Activated T-helper 9 cell treated with anti-CD3 and anti-CD28 coated beads, Interleukin-2, amount 50 U/mL, for 16 hours (primary cell): ENCODE data around the gene MPIG6B.

Experiments
- DNase-seq: peaks from one replicate; pipeline ENCODE4 v3.0.0-alpha.2; 2020; ENCODE audit warnings: low read depth

The MPIG6B gene

DNA sequence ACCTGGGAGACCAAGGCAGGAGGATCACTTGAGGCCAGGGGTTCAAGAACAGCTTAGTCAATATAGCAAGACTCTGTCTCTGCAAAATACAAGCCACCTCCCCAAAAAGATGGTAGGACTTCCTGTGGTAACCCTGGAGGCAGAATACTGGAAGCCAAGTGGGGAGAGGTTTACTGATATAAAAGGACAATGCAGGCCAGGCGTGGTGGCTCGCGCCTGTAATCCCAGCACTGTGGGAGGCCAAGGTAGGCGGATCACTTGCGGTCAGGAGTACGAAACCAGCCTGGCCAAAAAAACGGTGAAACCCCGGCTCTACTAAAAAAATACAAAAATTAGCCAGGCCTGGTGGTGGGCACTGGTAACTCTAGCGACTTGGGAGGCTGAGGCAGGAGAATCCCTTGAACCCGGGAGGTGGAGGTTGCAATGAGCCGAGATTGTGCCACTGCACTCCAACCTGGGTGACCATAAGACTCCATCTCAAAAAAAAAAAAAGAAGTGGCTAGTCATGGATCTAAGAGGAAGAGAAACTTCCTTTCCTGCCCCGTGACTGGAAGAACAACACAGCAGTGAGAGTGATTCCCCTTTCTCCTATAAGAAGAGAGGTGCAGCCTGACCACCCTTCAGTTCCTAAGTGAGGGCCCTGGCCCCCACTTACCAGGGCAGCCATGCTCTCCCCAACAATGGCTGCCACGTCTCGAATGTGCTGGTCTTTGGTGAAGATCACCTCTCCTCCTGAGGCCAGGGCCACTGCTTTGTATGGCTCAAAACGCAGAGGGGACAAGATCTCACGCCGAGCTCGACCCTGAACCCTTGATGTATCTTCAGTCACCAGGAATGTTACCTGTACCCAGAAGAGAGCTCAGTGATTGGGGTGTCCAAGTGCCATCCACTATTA, 45.4 kb downstream of the MPIG6B start:
- DNase-seq: no peak

DNA sequence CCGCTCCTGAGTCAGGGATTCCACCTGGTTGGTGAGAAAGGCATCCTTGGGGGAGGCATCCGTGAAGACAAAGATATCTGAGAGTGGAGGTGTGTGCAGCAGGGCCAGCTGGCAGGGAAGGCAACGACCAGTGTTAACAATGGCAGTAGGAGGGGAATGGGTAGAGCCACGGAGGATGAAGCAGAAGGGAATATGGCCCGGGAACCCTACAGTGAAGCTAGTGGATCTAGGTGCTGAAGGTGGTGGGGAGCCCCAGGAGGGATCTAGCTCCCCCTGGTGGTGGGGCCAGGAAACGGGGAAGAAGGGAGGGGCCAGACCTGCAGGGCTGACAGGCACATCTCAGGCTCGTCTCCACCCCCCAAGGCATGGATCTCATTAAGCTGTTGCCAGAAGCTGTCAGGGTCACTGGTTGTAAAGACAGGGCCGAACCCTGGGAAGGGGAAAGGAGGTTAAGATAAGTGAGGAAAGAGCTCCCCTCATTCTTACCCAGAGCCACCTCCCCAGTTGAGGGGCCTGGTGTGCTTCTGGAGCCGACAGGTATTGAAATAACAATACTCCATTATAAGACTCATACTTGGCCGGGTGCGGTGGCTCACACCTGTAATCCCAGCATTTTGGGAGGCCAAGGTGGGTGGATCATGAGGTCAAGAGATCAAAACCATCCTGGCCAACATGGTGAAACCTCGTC, 46.7 kb downstream of the MPIG6B start:
- DNase-seq: peak; percentile 69

DNA sequence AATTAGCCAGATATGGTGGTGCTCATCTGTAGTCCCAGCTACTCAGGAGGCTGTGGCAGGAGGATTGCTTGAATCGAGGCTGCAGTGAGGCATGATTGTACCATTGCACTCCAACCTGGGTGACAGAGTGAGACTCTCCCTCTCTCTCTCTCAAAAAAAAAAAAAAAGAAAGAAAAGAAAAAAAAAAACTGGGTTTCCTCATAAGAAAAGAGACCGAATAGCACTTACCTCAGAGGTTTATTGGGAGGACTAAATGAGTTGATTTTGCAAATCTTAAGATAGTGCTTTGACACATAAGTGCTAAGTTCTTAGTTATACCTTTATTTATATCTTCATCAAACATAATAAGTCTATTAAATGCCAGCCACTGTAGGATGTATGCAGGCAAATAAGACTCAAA, 47.7 kb downstream of the MPIG6B start:
- no peak for DNase-seq

DNA sequence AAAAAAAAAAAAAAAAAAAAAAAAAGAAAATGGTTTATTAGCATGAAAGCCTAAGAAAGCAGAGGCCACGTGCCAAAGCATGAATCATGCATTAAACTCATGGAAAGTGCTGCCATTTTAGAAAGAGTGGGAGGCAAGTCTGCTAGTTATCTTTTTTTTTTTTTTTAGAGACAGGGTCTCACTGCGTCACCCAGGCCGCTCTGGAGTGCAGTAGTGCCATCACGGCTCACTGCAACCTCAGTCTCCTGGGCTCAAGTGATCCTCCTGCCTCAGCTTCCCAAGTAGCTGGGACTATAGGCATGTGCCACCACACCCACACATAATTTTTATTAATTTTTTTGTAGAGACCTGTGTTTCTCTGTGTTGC, 48.8 kb downstream of the MPIG6B start:
- no peak for DNase-seq

DNA sequence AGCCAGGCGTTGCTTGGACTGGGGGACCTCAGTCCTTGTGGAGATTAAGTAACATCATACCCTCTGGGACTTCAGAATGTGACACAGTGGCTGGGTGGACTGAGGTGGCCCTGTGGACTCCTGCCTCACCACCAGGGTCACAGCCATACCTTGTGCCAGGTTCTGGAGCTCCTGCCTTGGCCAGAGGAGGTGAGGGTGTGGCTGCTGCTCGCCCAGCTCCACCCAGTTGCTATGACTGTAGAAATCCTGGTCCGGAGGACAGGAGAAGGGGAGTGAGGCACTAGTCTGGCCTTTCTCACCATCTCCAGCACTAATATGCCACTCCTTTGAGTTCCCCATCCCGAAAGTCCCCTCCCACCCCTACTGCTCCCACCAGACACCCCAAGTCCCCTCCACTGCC, 52.0 kb downstream of the MPIG6B start:
- no peak for DNase-seq

DNA sequence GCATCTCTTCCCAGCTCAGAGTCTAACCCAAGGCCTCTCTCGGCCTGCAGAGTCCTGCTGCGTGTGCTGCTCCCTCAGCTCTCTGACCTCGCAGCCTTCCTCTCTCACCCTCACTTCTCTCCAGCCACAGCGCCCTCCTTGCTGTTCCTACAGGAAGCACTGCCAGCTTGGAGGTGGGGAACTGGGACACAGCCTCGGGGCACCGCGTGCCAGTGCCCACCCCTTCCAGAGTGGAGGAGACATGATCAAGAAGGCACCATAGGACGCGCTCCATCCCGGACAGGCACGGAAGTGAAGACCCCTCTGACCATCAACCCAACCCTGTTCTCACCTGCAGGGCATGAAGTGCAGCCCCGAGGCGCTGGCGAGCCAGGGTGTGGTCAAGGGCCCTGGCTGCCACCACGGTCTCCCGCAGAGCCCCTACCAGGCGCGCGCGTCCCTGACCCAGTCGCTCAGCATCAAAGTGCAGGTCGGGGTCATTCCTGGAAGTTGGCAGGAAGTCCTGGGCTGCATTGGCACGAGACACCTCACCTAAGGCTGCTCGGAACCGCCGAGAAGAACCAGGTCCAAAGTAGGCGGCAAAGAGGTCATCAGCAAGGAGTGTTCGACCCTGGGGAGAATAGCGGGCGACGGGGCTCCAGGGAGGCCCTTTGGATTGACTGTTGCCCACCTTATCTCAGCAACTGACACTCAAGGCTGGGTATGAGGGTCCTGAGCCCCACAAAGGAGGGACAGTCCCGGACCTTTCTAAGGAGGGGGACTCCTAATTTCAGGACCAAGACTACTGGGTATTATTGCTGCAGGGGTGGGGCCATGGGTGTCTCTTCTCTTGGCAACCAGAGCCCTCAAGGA, 52.7 kb downstream of the MPIG6B start:
- no peak for DNase-seq
